Measurements from ENCODE around the gene COL8A1. TPM values are rescaled to one million over a fixed set of nuclear protein-coding genes. Genes with fewer than 3 reads are reported as not detected.

The COL8A1 gene
- total RNA-seq, 1 experiment from 2014 or later, result 0.07 TPM

- no peaks in the 10 kb centered on the region for H3K79me2 ChIP-seq (ENCODE audit: insufficient read depth, low read length)
- no peak overlapping the region for H3K4me3 ChIP-seq (replicated peaks in 1 of 2; ENCODE audit: low read depth in 1 of 2, low read length in 2 of 2)
- no peak overlapping the region for H3K4me2 ChIP-seq (ENCODE audit: low read length)
- POLR2A ChIA-PET, result no interaction called here
- no peaks in the 10 kb centered on the region for H4K20me1 ChIP-seq (ENCODE audit: insufficient read depth)
- H2AFZ ChIP-seq (ENCODE audit: low read depth, low read length, poor library complexity, severe bottlenecking), result no peak overlapping the region
- ATAC-seq, result no peak
- peaks cover 21% of the 10 kb centered on the region; the same call in 1 of the 2 replicates for H3K27me3 ChIP-seq (ENCODE audit: insufficient read depth, low read length)
- no peak for TF ChIP-seq CBX3 (IDR thresholded peaks at IDR 0.05; ENCODE audit: low read depth)
- no peak for TF ChIP-seq POLR2AphosphoS5 (IDR thresholded peaks at IDR 0.05; ENCODE audit: low read depth, low read length)
- TF ChIP-seq SP1 (IDR thresholded peaks at IDR 0.05; ENCODE audit: low read depth), result no peak
- no peak for TF ChIP-seq EZH2 (IDR thresholded peaks at IDR 0.05)
- TF ChIP-seq ELF1 (IDR thresholded peaks at IDR 0.05; ENCODE audit: borderline replicate concordance, low read depth), result no peak
- no peak for TF ChIP-seq JUND (IDR thresholded peaks at IDR 0.05)
- TF ChIP-seq YY1 (IDR thresholded peaks at IDR 0.05; ENCODE audit: extremely low read depth, insufficient replicate concordance, low read depth, low read length), result no peak
- TF ChIP-seq EGR1 (IDR thresholded peaks at IDR 0.05; ENCODE audit: low read depth), result no peak
- no peak for TF ChIP-seq EZH2phosphoT487 (IDR thresholded peaks at IDR 0.05; ENCODE audit: borderline replicate concordance)
- TF ChIP-seq ZBTB33 (IDR thresholded peaks at IDR 0.05; ENCODE audit: extremely low read depth, insufficient replicate concordance, low read length), result no peak
- TF ChIP-seq MAX (IDR thresholded peaks at IDR 0.05), result no peak
- no peak for TF ChIP-seq ZNF274 (IDR thresholded peaks at IDR 0.05; ENCODE audit: low read depth, low read length)
- TF ChIP-seq RAD21 (IDR thresholded peaks at IDR 0.05; ENCODE audit: low read depth), result no peak
- no peak for TF ChIP-seq REST (IDR thresholded peaks at IDR 0.05; ENCODE audit: low read depth)
- TF ChIP-seq TCF7L2 (IDR thresholded peaks at IDR 0.05; ENCODE audit: borderline replicate concordance, extremely low read depth, insufficient read depth, insufficient read length), result no peak
- TF ChIP-seq SIN3A (IDR thresholded peaks at IDR 0.05; ENCODE audit: low read depth), result no peak
- no peak for TF ChIP-seq POLR2A (IDR thresholded peaks at IDR 0.05; ENCODE audit: borderline replicate concordance, extremely low read depth, insufficient read depth, insufficient read length)
- intact Hi-C loops (cut with micrococcal nuclease), result no loop called here
- H3K9me2 ChIP-seq (ENCODE audit: insufficient read depth), result no peaks in the 10 kb centered on the region
- no peaks in the 10 kb centered on the region for H3K36me3 ChIP-seq (ENCODE audit: control insufficient read depth in 1 of 2, insufficient read depth in 2 of 2, low read length in 2 of 2)
- no TSS peak for BruUV-seq (replicated peaks)
- no peak overlapping the region for H3K27ac ChIP-seq (ENCODE audit: low read depth, low read length)
- H3K9me3 ChIP-seq (ENCODE audit: control insufficient read depth in 1 of 2, insufficient read depth in 1 of 2, low read depth in 1 of 2, low read length in 2 of 2), result no peaks in the 10 kb centered on the region
- CTCF ChIA-PET, result interaction anchor here (2.2 kb wide), 1 partner anchor 11 kb away, joined by 5 read pairs; the partner anchor contains the start of gene COL8A1
- RAD21 ChIA-PET (ENCODE audit: low non-redundant PET in 1 of 2, low total read pairs in 2 of 2, uncharacterized antibody in 2 of 2, unreplicated experiment in 2 of 2), result no interaction called here
- DNase-seq (ENCODE audit: low read depth, low spot score), result no peak
- H3K9ac ChIP-seq (ENCODE audit: low read length), result no peak overlapping the region
- H3K4me1 ChIP-seq (ENCODE audit: control insufficient read depth in 1 of 2, insufficient read depth in 2 of 2, low read length in 2 of 2), result no peaks in the 10 kb centered on the region
Observed at GRCh38 chr3:99626417-99626788, 12.0 kb upstream of the COL8A1 start.

Measured in HCT116 (cell line).